GM21825 (cell line): Measurements from ENCODE around the gene UFD1.
"Not testable (repeated sequence)": the region's sequence is repeated elsewhere in the genome, so short reads cannot be mapped to it uniquely, and the experiment has no call there.

ENCODE experiments used
- ATAC-seq: cut with Tn5 transposase; IDR thresholded peaks from one replicate; pipeline ENCODE4 v1.9.1; 2021; ENCODE audit warnings: mild to moderate bottlenecking, moderate library complexity; ENCODE audit not compliant: unreplicated experiment

The UFD1 gene

GRCh38 chr22:19451570-19451969 lies 27.4 kb downstream of the UFD1 start:
- no peak for ATAC-seq

- no peak for ATAC-seq
These were observed 28.4 kb downstream of the UFD1 start for GRCh38 chr22:19450363-19451175.

- ATAC-seq: no peak
These were observed 29.6 kb downstream of the UFD1 start for GRCh38 chr22:19449422-19449767.

DNA sequence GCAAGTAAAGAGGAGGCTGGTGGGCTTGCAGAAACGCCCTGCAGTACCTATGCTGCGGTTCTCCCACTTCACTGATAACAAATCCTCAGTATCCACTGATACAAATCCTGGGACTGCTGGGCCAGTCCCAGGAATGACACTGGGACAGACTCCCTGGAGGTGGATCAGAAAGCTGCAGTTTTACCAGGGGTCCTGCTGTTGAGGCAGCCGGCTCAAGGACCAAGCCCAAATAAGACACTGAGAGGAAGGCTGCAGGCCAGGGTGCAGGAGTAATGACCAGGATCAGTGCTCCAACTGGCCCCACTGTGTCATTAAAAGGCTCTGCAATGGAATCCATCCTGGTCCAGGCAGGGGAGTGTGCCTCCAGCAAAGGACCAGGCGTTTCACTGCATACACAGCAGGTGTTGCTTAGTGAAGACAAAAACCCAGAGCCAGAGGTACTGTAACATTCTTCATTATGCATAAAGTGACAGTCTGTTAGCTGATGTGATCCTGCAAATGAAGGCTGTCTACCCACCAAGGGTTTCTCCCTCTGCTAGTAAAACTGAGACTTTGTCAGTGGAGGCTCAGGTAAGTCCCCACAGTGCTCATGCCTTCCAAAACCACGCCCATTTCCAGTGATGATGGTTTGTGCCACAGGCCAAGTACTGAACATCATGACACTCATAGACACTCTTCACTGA lies 30.1 kb downstream of the UFD1 start:
- peak; percentile 32 for ATAC-seq

- peak; percentile 27 for ATAC-seq
These were observed 30.9 kb downstream of the UFD1 start for GRCh38 chr22:19448076-19448607.

- peak; percentile 69 for ATAC-seq
These were observed 31.5 kb downstream of the UFD1 start, which contains the start of gene C22orf39 for GRCh38 chr22:19447330-19448075. TSS of gene C22orf39 (minus strand) at chr22:19447711. CDS start at chr22:19447688, 23 bp downstream.

DNA sequence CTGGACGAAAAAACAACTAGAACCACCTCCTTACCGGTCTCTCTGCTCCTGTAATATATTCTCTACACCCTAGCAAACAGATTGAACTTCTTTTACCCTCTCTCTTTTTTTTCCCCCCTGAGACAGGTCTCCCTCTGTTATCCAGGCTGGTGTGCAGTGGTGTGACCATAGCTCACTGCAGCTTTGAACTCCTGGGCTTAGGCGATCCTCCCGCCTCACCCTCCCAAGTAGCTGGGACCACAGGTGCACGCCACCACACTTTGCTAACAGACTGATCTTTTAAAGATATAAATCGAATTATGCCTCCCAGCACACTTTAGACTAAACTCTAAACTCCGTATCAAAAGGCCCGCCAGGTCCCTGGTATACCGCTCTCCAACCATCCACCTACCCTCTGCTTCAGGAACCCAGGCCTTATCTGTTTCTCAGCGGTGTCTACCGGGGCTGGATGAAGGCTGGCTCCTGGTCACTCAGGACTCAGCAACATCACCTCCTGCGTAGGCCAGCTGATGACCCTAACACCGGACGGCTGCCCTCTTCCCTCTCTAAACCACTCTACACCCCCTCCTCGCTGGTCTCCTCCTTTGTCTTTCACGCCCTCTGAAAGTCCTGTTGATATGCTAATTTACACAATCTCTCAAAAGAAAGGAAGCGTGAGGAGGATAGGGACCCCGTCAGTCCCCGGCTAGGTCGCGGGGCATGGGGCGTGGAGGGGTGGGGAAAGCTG lies 32.2 kb downstream of the UFD1 start:
- no peak for ATAC-seq

DNA sequence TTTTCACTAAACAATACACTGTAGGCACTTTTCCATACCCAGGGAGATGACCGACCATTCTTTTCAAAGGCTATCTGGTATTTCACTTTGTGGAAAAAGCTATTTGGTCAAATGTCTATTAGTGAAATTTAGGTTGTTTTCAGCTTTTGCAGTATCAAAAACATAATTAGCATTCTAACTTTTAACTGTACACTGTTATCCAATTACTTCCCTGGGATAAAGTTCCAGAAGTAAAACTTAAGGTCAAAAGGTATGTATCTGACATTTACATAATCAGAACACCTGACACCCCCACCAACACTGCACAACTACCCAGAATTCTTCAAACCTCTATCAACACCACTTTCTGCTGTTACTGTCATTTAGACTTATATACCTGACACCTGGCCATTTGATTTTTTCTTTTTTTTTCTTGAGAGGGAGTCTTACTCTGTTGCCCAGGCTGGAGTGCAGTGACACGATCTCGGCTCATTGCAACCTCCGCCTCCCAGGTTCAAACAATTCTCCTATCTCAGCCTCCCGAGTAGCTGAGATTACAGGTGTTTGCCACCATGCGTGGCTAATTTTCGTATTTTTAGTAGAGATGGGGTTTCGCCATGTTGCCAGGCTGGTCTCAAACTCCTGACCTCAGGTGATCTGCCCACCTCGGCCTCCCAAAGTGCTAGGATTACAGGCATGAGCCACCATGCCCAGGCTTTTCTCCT lies 33.6 kb downstream of the UFD1 start:
- ATAC-seq: not testable (repeated sequence)

- ATAC-seq: no peak
These were observed 35.3 kb downstream of the UFD1 start for GRCh38 chr22:19443544-19444211.

- ATAC-seq: no peak
These were observed 36.8 kb downstream of the UFD1 start for GRCh38 chr22:19442166-19442565.

GRCh38 chr22:19440411-19441195 lies 38.4 kb downstream of the UFD1 start:
- no peak for ATAC-seq

- ATAC-seq: no peak
These were observed 40.7 kb downstream of the UFD1 start for GRCh38 chr22:19438298-19438697.

GRCh38 chr22:19436444-19437161 lies 42.4 kb downstream of the UFD1 start:
- ATAC-seq: not testable (repeated sequence)

DNA sequence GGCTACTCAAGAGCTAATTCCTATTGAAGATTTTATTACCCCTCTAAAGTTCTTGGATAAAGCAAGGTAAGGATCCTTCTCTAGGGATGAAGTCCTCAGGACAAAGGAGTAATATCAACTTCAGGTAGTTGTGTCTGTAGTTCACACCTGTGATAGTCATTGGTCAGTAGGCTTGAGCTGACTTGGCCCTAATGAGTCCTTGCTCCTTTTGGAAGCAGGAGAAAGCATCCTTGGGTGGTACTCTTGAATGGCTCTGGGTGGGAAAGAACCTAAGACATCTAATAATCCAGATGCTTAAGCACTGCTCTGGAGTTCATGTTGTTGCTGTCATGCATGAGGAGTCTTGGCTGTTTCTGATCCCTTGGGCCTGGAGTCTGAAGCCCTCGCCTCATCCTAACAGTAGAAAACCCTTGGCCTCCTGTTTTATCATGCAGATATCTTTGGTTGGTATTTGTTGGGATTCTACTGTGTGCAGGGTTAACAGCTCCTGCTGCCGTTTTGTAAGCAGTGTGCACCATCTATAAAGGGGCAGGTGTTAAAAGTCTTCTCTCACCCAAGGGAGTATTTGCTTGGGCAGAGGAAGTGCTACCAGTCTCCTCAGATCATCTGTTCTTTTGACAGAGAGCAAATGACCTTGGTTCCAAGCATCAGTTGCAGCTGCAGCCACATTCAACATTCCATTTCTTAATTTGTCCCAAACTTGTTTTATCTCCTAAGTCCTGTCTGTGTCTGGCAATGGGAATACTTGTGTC lies 44.0 kb downstream of the UFD1 start:
- ATAC-seq: no peak

- ATAC-seq: no peak
These were observed 44.6 kb downstream of the UFD1 start for GRCh38 chr22:19434401-19434800.

DNA sequence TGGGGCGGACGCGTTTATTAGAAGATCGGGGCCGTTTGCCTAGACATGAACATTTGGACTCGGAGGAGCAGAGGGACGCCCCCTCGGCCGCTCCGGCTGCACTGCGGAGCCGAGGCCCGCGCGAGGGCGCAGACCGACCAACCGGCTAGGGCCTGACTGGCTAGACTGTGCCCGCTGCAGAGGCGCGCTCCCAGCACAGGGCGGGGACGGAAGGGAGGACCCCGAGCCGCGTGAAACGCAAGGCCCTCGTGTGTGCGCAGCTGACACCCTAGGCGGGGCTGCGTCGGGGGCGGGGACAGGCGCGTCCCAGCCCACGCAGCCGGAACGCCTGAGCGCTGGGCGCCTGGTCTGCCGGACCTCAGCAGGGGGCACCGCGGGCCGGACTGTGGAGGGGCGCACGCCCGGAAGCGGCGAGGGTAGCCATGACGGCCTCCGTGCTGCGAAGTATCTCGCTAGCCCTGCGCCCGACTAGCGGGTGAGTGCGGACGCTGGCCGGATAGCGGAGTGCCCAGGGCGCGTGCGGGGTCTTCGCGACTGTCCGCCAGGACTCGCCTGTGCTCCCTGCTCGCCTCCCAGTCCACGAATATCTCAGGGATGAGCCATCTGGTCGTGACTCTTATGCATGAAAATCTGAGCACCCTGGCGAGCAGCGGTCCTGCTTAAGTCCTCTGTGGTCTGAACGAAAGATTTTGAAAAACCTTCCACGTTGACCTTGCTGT lies 46.7 kb downstream of the UFD1 start, which contains the start of gene MRPL40:
MRPL40 (plus strand) TSS at position 413 of the 719 bp plus-strand sequence; CDS start at position 423, 10 bp downstream.
- ATAC-seq: peak; percentile 67
